ENCODE measurements around the gene GDF10.

The GDF10 gene, protein sequence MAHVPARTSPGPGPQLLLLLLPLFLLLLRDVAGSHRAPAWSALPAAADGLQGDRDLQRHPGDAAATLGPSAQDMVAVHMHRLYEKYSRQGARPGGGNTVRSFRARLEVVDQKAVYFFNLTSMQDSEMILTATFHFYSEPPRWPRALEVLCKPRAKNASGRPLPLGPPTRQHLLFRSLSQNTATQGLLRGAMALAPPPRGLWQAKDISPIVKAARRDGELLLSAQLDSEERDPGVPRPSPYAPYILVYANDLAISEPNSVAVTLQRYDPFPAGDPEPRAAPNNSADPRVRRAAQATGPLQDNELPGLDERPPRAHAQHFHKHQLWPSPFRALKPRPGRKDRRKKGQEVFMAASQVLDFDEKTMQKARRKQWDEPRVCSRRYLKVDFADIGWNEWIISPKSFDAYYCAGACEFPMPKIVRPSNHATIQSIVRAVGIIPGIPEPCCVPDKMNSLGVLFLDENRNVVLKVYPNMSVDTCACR

DNA sequence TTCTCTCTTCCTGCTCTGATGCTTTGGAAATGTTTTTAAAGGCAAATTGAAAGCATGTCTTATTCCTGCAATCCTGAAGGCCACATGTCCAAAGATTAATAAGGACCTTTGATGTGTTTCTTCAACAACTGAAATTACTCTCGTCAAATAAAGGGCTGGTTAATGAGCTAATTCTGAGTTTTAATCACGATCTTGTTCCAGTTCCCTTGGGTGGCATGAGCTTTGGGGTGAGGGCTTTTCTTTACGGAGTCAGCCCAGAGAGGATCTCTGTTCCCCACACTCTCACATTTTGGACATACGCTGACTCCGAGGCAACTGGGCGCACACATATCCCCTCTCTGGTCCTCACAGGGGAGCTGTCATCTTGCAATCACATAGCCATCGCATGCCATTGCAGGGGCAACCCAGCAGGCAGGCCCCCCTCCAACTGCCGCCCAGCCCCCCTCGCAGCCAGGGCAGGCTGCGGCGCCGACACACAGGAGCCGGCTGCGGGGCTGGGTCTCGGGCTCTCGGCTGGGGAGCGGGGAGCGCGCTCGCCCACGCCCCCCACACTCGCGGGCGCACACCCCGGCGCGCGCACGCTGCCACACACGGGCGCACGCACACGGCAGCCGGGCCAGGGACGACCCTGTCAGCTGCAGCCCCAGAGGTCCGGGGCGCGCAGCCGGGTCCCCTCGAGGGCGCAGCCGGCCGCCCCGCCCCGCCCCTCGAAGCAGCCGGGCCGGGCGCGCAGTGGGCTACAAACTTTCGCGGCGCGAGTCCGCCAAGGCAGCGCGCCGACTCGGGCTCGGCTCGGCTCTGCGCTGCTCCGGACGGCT lies at the start of gene GDF10:
Gene GDF10 (plus strand): TSS at position 587 of the 818 bp plus-strand sequence. CDS start 455 bp downstream, outside the sequence.
- DNase-seq (ENCODE audit: low read depth in 2 of 2), result no peak

DNA sequence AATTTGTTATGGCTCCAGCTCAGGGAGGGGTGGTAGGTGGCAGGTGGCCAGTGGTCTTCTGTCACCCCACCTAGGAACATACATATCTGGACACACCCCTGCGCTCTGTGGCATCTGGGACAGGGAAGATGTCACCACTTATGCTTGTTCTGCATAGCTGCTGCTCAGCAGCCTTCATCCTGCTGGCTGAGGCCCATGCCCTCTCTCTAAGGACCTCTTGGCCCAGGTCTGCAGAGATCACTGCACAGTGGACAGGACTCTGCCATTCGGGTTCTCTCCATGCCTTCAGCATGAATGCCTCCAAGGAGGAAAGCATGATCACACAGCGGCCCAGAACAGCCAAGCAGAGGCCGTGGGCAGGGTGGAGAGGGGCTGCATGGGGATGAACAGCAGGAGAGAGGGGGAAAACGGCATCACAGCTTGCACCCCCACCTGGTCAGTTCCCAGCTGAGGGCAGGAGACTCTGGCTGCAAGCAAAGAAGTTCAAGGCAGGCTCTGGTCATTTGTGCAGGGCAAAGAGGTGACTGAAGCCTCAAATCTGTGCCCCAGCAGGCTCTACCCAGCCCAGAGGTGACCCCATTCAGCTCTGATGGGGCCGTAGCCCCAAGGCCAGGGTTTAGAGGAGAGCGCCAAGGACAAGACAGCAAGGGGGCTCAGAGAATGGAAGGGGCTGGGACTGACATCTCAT lies 47.8 kb upstream of the GDF10 start:
- DNase-seq (ENCODE audit: low read depth in 2 of 2), result no peak

DNA sequence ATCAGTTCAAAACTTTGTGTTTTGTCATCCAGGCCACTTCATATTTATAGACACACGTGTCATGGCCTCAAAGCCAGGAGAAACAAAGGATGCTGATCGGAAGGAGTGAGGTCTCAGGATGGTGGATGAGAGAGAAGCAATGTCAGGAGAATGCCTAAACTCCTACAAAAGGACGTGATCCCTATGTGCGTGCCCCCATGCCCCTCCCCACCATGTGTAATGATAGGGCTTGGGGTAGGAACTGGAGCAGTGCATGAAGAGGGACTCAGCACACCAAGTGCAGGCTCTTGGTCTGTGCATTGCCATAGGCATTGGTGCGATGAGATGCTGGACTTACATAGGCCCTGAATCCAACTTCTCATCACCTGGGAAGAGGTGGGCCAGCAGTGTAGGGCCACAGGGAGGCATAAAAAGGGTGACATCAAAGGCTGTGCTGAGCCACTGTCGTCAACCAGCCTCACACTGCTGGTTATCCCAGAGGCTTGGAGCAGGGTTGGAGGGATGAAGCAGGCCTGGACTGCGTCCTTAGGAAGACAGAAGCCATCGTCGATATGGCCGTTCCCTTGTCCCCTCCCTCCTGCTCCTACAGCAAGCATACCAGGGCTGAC lies 46.9 kb upstream of the GDF10 start:
- no peak for DNase-seq (ENCODE audit: low read depth in 2 of 2)

DNA sequence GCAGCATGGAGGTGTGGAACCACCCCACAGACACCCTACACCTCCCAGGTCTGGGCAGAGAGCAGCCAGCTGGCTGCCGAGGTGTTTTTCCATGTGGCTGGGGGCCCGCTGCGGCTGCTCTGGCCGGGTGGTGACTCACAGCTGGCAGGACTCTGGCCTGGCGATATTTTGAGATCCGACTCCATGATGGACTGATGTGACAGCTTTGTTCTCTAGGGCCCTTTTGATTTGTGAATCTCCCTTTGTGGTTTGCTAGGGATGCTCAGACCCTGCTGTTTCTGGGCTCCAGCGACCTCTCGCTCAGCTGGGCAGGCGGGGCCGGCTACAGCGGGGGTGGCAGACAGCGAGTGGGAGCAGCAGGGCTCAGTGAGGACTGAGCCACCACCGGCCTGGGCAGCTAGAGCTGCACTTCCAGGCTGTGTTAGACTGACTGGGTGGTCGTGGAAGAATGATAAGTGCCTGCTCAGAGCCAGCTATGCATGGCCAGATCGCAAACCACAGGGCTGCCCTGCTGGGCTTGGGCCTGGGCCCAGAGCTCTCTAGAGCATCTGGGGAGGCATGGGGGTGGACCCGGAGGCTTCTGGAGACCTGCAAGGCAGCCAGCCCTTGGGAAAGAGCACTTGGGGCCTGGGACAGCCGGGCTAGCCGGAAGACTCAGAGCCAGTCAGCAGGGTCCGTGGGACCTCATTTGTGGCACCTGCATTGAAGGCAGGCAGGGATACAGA lies 46.2 kb upstream of the GDF10 start:
- DNase-seq (ENCODE audit: low read depth in 2 of 2), result no peak

DNA sequence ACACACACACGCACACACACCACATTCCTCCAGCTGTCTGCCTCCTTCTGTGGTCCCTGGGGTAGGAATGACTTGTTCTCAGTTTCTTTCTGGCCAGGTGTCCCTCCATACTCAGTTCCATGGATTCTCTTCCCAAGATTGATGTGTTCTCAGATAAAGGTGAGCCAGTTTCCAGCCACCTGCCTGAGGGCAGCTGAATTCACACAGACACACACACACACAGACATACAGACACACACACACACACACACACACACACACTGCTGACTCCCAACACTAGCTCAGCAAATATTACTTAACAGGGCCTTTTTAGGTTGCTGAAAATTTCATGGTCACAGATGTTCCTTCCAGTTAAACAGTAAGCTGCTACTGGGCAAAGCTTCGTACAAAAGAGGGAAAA lies 45.4 kb upstream of the GDF10 start:
- DNase-seq (ENCODE audit: low read depth in 2 of 2), result no peak

DNA sequence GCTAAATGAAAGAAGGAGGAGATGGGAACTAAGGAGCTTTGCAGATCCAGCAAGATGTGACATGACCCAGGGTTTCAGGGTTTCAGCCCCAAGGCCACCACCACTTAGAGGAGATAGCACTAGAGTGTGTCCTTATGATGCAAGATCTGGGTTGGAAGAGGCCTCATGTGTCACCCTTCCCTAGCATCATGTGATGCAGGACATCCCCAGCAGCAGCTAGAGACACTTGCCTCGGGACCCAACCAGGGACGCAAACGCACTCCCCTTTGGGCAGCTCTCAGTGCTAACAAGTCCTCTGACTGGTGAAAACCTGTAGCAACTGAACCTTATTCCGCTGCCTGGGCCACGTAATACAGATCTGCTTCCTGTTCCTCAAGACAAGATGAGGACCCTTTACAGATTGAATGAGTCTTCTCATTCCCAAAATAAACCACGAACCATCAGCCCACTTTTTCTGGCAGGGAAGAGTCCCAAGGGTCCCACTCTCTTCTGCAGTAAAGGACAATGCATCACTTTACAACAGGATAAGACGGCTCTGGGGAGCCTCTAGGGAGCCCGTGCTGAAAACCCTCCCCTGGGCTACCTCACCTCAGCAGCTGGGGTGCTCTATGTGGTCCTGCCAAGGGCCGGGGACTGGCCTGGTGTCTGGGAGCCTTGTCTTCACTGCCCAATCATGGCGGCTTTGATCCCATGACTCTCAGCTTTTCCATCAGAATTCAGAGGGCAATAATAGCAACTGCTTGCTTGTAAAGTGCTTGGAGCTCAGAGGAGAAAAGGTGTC lies 44.8 kb upstream of the GDF10 start:
- no peak for DNase-seq (ENCODE audit: low read depth in 2 of 2)

DNA sequence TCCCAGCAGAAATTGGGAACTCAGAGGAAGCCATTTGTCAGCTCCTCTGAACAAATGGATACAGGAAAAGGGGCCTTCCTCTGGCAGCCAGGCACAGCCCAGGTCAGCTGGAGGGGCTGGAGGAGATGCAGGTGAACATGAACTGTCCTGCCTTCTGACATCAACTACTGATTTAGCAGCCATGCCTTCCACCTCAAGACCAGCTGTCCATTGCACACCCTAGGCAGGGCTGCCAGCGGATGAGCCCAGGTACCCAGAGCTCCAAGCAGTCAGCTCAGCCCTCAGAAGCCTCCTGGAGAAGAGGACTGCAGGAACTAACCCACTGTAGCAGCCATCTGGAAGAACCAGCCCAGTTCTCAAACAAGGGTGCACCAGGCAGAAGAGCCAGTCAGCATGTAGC lies 44.1 kb upstream of the GDF10 start:
- no peak for DNase-seq (ENCODE audit: low read depth in 2 of 2)

DNA sequence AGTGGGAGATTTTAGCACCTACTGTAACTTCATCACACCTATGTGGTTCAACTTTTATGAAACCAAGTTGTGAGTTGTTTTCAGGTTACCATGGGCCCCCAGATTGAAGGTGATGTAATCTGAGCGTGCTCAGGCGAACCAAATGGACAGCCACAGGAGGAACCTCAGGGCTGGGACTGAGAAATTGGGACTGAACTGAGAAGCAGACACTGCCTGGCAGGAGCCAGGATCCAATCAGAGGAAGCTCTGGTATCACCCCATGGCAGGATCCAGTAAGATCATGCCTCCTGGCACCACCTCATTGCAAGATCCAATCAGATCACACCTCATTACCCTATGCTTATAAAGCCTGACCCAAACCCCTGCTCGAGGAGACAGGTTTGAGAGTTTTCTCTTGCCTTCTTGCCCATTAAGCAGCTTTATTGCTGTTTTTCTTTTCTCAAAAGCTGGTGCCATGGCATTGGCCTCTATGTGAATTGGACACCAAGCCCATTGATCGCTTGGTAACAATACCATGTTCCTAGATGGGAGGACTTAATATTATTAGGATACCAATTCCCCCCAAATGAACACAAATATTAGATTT lies 43.2 kb upstream of the GDF10 start:
- no peak for DNase-seq (ENCODE audit: low read depth in 2 of 2)

DNA sequence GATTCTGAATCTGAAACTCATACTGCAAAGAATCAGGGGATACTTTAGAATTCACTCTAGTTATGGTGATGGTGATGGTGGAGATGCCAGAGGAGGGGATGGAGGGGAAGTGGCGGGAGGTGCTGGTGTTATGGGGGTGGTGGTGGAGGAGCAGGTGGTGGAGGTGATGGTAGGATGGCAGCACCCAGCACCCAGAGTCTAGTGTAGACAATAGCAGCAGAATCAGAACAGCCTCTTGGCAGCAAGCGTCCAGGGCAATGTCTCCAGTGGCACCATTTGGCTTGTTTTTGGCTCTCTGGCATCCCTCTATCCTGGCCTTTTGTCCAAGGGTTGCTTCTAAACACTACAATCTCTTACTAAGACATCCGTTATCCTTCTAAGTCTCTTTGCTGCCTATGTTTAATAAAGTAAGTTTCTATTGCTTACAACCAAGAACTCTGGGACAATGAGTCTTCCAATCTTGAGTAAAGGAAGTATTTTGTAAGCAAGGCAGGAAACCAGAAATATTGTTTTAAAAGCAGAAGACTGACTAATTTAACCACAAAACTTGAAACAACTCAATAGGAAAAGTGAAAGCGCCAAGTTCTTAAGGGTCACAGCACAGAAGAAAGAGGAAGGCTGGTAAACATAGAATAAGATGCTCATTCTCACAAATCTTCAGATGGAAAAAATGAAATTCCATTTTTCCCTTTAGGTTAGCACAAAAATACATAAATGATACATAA lies 42.4 kb upstream of the GDF10 start:
- no peak for DNase-seq (ENCODE audit: low read depth in 2 of 2)

DNA sequence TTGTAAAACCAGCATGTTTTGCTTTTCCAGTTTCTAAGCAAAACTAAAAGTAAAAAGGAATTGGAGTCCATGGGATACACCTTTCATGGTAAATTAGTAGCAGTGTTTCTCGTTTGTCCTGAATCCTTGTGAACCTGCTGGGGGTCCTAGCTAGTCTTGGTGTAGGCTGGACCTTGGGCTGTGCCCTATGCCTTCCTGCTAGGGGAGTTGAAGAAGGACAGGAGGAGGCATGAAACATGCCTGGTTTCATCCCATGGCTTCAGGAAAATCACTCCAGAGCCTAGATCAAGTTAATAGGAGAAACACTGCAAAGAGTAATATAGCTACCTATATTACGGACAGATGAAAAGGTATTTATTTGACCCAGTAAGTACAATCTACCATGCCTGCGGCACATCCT lies 41.1 kb upstream of the GDF10 start:
- DNase-seq (ENCODE audit: low read depth in 2 of 2), result no peak

DNA sequence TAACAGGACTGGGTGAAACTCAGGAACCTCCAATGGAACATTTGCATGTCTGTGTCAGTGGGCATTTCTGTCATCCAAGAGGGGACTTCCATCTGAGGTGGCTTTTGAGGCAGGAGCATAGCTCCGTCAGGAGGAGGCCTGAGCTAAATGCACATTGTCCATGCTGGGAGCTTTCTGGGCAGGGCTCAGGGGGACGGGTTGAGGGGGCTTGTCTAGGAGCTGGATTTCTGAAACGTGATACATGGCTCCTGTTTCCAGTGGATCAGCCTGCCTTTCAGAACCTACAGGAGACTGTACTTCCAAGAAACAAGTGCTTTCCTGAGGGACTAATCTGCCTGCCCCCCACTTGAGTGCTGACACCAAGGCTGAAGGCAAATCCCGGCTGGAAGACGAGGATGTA lies 40.5 kb upstream of the GDF10 start:
- DNase-seq (ENCODE audit: low read depth in 2 of 2), result no peak

DNA sequence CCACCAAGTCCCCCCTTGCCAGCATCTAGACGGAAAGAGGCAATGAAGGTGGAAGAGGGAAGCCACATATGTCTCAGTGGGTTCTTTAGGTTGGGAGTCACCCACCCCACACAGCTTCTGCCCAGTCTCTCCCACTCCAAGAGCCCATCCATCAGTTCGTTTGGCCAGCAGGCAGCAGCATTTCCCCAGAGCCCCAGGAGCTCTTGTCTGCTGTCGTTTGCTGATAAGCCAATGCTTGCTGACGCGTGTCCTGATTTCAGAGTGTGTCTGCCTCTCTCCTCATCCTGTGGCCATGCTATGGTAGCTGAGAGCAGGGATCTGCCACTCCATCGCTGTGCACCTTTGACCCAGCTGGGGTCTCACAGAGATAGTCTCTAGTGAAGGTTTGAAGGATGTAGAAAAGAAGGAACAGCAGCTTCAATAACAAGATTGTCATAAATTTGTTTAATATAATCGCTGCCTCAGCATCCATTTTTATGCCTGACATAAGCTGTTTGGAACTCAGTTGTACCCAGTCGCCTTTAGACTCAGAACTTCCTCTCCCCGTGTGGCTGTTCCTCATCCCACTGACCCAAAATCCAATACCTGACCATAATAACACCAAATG lies 39.4 kb upstream of the GDF10 start:
- DNase-seq (ENCODE audit: low read depth in 2 of 2), result no peak

DNA sequence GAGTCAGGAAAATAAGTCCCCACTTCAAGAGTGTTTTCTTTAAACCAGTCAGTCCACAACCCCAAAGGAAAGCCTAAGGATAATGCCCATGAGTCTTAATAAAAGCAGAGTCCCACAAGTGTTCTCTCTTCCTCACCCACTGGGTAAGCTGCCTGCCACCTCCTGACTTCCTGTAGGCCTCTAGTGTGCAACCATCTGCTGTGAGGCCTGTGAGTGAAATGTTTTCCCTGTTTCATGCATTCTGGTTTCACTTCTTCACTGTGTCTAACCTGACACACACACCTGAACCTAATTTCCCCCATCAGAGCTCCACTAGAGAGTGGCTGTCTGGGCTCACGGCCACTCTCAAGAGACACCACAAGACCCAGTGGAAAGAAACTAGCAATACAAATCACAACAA lies 38.9 kb upstream of the GDF10 start:
- DNase-seq (ENCODE audit: low read depth in 2 of 2), result no peak

DNA sequence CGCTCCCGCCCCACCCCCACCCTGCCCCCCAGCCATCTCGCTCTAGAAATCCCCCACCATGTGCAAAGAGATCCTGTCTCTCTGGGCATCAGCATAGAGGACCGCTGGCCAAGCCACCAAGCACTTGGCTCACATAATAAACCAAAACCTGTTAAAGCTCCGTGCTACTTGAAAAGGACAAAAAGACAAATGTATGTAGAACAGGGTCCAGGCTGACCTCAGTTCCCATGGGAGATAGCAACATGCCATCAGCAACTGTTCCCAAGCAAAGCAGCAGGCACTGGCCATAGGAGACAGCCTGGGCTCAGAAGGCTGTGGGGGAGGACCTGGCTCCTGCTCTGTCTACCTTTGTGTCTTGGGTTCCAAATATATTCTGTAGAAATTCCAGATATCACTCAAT lies 38.4 kb upstream of the GDF10 start:
- no peak for DNase-seq (ENCODE audit: low read depth in 2 of 2)

DNA sequence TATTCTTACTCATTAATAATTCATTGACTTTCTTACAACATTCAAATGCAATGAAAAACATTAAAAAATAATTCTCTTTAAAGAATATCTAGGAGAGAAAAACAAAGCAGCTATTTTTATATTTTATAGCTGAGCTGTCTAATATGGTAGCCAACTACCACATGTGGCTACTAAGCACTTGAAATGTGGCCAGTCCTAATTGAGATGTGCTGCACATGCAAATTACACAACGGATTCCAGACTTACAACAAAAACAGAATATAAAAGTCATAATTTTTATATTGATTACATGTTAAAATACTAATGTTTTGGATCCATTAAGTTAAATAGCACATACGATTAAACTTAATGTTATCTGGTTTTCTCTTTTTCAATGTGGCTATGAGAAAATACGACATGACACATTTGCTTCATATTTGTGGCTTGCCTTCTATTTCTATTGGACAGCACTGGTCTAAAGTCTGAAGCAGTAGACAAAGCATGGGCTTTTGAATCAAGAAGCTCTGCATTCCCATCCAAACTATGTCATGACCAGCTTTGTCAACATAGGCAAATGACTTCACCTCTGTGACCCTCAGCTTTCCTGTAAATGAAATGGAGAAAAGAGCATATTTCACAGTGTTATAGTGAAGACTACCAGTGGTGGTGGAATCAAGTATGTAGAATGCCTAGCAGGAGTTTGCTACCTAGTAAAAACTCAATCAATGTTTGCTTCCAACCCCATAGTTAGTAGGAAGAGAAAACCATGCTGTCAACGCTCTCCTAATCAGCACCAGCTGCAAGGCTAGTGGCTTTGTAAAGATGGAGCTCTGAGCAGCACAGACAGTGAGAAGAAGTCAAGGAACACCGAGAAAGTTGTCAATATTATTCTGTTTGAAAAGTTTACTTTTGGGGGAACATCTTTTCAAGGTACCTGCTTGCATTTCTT lies 37.1 kb upstream of the GDF10 start:
- DNase-seq (ENCODE audit: low read depth in 2 of 2), result no peak

DNA sequence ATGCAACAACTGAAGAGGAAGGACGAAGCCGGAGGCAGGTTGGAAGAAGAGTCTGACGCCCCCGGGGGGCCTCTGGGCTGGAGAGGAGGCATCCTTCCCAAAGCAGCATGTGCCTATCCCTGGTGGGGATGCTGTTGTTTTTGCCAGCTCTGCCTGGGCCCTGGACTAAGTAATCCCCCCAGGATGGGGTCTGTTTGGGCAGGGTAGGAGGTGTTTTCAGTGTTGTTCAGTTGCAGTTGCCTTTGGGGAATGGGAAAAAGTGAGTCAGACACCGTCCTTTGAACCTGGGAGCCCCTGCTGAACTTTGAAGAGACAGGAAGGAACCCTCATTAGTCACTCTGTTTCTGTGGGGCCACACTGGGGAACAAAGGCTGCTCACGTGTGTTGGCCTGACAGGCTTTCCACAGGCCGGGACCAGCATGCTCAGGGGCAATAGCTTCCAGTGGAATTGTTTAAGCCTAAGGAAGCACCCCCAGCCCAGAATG lies 35.2 kb upstream of the GDF10 start:
- DNase-seq (ENCODE audit: low read depth in 2 of 2), result peak; percentile 37 to 41

DNA sequence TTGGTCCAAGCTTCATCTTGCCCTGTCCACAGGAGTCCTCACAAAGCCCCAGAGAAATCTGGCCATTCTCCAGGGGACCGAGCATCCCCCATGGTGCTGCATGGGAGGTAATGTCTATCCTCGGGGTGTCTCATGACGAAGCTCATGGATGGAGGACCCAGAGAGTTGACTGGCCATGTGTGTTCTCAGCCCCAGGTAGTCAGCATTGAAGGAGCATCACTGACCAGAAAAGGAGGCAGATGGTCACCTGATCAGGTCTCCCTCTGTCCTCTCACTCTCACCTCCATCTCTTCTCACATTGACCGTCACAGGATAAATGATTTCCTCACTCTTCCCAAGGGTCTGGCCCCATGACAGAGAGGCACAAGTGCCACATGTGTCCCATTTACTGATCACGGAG lies 33.4 kb upstream of the GDF10 start:
- DNase-seq (ENCODE audit: low read depth in 2 of 2), result no peak

DNA sequence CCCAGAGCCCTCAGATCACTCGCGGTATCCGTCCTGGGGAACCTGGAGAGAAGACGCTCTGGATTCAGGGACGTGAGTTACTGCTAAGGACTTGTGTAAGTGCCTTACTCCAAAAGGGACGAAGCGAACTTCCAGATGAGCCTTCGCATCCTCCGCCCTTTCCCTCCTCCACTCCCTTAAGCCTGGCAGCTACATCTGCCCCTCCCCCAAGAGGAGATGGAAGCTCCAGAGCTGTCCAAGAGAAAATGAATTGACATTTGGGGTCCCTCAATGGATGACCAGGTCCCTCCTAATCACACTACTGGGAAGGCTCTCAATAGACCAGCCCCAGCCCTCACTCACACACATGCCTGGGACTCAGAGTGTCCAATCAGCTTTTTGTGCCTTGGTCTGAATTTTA lies 31.3 kb upstream of the GDF10 start:
- no peak for DNase-seq (ENCODE audit: low read depth in 2 of 2)

All from stimulated activated CD8-positive, alpha-beta memory T cell treated with anti-CD3 and anti-CD28 coated beads, Interleukin-2, amount 100 ng/mL, for 48 hours (primary cell).